Subcutaneous adipose tissue (tissue), 4 donors: ENCODE measurements around the gene NKD1. TPM values are rescaled to one million over a fixed set of nuclear protein-coding genes. Genes with fewer than 3 reads are reported as not detected.

Source experiments
- CTCF ChIP-seq: fragments of 450-650 bp; IDR thresholded peaks from one replicate; pipeline ENCODE4 v1.5.1; 2016; ENCODE audit warnings: low read depth, mild to moderate bottlenecking, control low read depth, antibody characterized with exemption, moderate library complexity
- total RNA-seq, 4 donors: library from RNA; depleted of rRNA; stranded (reverse); fragments of >200 nt; gene quantifications; one replicate each; pipeline ENCODE4 v1.1.0, GENCODE V29; 2016

The NKD1 gene
- total RNA-seq, 4 donors from 2014 or later: 0.68 to 2.9 (median 2.1) TPM

- TF ChIP-seq CTCF: no peak
These were observed 18.9 kb upstream of the NKD1 start for GRCh38 chr16:50529334-50529733.

- no peak for TF ChIP-seq CTCF
These were observed 17.6 kb upstream of the NKD1 start for GRCh38 chr16:50530277-50531236.

- no peak for TF ChIP-seq CTCF
These were observed 16.8 kb upstream of the NKD1 start for GRCh38 chr16:50531359-50531758.

- TF ChIP-seq CTCF: no peak
These were observed 16.3 kb upstream of the NKD1 start for GRCh38 chr16:50531901-50532300.

- TF ChIP-seq CTCF: no peak
These were observed 15.6 kb upstream of the NKD1 start for GRCh38 chr16:50532576-50532975.

- no peak for TF ChIP-seq CTCF
These were observed 14.9 kb upstream of the NKD1 start for GRCh38 chr16:50533317-50533716.

GRCh38 chr16:50534091-50534490, 14.1 kb upstream of the NKD1 start:
- no peak for TF ChIP-seq CTCF
